ENCODE results near the gene MED15.
"Not testable (repeated sequence)": the region's sequence is repeated elsewhere in the genome, so short reads cannot be mapped to it uniquely, and the experiment has no call there.

MED15 gene

GRCh38 chr22:20600137-20600673 lies 92.8 kb downstream of the MED15 start:
- no peak for DNase-seq (ENCODE audit: low read depth in 2 of 2)

GRCh38 chr22:20601308-20601707 lies 93.9 kb downstream of the MED15 start:
- DNase-seq (ENCODE audit: low read depth in 2 of 2), result no peak

- no peak for DNase-seq (ENCODE audit: low read depth in 2 of 2)
Measured at GRCh38 chr22:20602609-20603164, 95.3 kb downstream of the MED15 start.

- DNase-seq (ENCODE audit: low read depth in 2 of 2), result no peak
Measured at GRCh38 chr22:20604092-20604747, 96.8 kb downstream of the MED15 start.

- no peak for DNase-seq (ENCODE audit: low read depth in 2 of 2)
Measured at GRCh38 chr22:20604776-20605221, 97.4 kb downstream of the MED15 start.

GRCh38 chr22:20605328-20605727 lies 97.9 kb downstream of the MED15 start:
- no peak for DNase-seq (ENCODE audit: low read depth in 2 of 2)

- peak; percentile 25 to 36 for DNase-seq (ENCODE audit: low read depth in 2 of 2)
Measured at GRCh38 chr22:20606041-20606783, 98.8 kb downstream of the MED15 start.

GRCh38 chr22:20606784-20607128 lies 99.3 kb downstream of the MED15 start:
- no peak for DNase-seq (ENCODE audit: low read depth in 2 of 2)

GRCh38 chr22:20607157-20607907 lies 99.9 kb downstream of the MED15 start:
- DNase-seq (ENCODE audit: low read depth in 2 of 2), result no peak

- no peak for DNase-seq (ENCODE audit: low read depth in 2 of 2)
Measured at GRCh38 chr22:20610243-20610686, 102.9 kb downstream of the MED15 start.

- DNase-seq (ENCODE audit: low read depth in 2 of 2), result no peak
Measured at GRCh38 chr22:20610757-20611156, 103.3 kb downstream of the MED15 start.

GRCh38 chr22:20611418-20611817 lies 104.0 kb downstream of the MED15 start:
- DNase-seq (ENCODE audit: low read depth in 2 of 2), result no peak

- no peak for DNase-seq (ENCODE audit: low read depth in 2 of 2)
Measured at GRCh38 chr22:20613301-20613700, 105.9 kb downstream of the MED15 start.

- no peak for DNase-seq (ENCODE audit: low read depth in 2 of 2)
Measured at GRCh38 chr22:20615021-20615420, 107.6 kb downstream of the MED15 start.

GRCh38 chr22:20615533-20616450 lies 108.4 kb downstream of the MED15 start:
- no peak for DNase-seq (ENCODE audit: low read depth in 2 of 2)

- DNase-seq (ENCODE audit: low read depth in 2 of 2), result no peak
Measured at GRCh38 chr22:20616451-20617043, 109.1 kb downstream of the MED15 start.

- no peak for DNase-seq (ENCODE audit: low read depth in 2 of 2)
Measured at GRCh38 chr22:20618488-20618887, 111.1 kb downstream of the MED15 start.

- DNase-seq (ENCODE audit: low read depth in 2 of 2), result no peak
Measured at GRCh38 chr22:20619045-20619892, 111.9 kb downstream of the MED15 start.

- DNase-seq (ENCODE audit: low read depth in 2 of 2), result not testable (repeated sequence)
Measured at GRCh38 chr22:20619893-20620194, 112.4 kb downstream of the MED15 start.

GRCh38 chr22:20621162-20621561 lies 113.8 kb downstream of the MED15 start:
- DNase-seq (ENCODE audit: low read depth in 2 of 2), result no peak

All from activated CD8-positive, alpha-beta memory T cell treated with anti-CD3 and anti-CD28 coated beads for 4 hours (primary cell).